ENCODE data around the gene XYLB.
A peak's percentile ranks its signal among the peaks of the same experiment; 100 is the strongest.
"Not testable (repeated sequence)": the region's sequence is repeated elsewhere in the genome, so short reads cannot be mapped to it uniquely, and the experiment has no call there.

The XYLB gene

DNA sequence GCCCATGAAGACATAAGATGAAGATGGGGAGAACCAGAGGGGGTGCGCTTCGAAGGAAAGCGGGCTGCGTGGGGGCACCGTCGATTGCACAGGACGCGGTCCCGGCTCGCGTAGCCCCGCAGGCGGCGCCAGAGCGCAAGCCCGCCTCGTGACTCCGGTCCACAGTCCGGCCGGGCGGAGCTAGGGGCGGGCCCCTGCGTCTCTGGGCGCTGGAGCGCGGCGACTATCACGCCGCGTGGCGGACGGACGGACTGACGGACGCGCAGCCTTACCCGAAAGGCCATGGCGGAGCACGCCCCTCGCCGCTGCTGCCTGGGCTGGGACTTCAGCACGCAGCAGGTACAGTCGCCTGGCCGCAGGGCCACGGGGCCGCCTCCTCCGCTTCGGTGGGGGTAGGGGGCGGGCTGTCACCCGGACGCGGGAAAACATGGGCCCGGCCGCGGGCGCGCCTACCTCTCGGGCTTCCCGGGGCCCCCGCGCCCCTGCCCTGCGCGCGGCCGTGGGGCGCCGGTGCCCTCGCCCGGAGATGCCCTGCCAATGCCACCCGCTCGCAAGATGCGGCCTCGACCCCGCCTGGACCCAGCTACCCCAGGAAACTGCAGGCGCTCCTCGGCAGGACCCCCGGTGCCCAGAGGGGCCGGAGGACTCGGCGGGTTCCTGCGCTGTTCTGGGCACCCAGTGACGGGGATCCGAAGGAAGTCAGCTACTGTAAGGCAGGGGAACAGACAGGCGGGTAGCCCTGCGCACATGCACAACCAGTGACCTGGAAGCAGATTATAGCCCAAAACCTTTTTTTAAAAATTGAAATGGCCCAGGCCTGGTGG lies at the start of gene XYLB:
XYLB (plus strand) TSS at position 199 of the 824 bp plus-strand sequence; CDS start at position 283, 84 bp downstream.
- TF ChIP-seq, protein P1, sequence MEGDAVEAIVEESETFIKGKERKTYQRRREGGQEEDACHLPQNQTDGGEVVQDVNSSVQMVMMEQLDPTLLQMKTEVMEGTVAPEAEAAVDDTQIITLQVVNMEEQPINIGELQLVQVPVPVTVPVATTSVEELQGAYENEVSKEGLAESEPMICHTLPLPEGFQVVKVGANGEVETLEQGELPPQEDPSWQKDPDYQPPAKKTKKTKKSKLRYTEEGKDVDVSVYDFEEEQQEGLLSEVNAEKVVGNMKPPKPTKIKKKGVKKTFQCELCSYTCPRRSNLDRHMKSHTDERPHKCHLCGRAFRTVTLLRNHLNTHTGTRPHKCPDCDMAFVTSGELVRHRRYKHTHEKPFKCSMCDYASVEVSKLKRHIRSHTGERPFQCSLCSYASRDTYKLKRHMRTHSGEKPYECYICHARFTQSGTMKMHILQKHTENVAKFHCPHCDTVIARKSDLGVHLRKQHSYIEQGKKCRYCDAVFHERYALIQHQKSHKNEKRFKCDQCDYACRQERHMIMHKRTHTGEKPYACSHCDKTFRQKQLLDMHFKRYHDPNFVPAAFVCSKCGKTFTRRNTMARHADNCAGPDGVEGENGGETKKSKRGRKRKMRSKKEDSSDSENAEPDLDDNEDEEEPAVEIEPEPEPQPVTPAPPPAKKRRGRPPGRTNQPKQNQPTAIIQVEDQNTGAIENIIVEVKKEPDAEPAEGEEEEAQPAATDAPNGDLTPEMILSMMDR (IDR thresholded peaks at IDR 0.05; ENCODE audit: low read depth, low read length, missing control alignments) = peak; percentile 87
- DNase-seq (ENCODE audit: low read depth) = peak; percentile 37
- H3K4me3 ChIP-seq (ENCODE audit: low read depth, low read length) = peak within 1 kb of the TSS; percentile 87

DNA sequence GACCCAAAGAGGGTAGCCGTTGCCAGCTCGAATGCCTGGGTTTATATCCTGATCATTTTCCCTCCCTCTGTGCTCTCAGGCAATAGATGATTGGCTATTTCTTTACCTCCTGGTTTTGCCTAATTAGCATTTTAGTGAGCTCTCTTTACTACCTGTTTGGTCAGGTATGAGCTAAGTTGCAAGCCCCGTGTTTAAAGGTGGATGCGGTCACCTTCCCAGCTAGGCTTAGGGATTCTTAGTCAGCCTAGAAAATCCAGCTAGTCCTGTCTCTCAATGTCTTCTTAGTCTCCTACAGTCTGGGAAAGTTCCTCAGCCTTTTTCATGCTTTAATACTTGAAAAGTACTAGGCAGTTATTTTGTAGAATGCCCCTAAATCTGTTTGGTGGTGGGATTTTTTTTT lies 49.5 kb upstream of the XYLB start:
- DNase-seq (ENCODE audit: low read depth); H3K4me3 ChIP-seq (ENCODE audit: low read depth, low read length): not testable (repeated sequence)

DNA sequence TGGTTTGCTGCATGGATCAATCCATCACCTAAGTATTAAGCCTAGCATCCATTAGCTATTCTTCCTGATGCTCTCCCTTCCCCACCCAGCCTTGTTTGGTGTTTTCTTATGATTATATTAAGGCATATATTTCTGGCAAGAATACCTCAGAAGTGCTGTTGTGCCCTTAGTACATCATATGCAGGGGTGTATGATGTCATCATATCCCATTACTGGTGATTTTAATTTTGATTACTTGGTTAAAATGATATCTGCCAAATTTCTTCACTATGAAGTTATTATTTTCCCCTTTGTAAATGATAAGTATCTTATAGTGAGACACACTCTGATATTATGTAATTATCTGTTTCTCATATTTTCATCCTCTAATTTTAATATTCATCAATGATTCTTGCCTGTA lies 49.0 kb upstream of the XYLB start:
- no peak for DNase-seq (ENCODE audit: low read depth)
- TF ChIP-seq, protein P1 (IDR thresholded peaks at IDR 0.05; ENCODE audit: low read depth, low read length, missing control alignments) = no peak
- no peak overlapping the region for H3K4me3 ChIP-seq (ENCODE audit: low read depth, low read length)

DNA sequence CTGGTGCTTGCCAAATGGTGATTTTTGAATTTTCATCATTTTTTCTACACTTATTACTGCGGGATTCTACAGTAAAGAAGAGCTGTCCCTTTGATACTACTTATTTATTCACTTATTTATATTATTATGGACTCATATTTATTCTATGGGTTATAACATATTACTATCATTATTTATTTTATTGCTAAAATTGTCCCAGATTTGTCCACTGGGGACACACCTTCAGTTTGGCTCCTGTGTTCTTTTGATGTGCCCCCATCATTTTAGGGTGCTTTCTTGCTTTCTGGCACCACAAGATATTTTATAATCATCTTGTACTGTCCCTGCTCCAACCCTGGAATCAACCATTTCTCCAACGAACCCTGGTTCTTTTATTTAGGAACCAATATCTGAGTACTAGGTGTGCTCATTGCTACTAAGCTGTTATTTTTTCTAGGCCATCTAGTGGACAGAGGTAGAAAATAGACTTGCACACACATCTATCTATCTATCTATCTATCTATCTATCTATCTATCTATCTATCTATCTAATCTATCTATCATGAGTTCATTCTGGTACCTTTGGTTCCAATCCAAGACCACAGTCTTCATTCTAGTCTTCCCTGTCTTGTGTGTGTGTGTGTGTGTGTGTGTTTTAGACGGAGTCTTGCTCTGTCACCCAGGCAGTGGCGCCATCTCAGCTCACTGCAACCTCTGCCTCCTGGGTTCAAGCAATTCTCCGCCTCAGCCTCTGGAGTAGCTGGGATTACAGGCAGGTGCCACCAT lies 48.5 kb upstream of the XYLB start:
- DNase-seq (ENCODE audit: low read depth) = peak; percentile 1
- TF ChIP-seq, protein P1 (IDR thresholded peaks at IDR 0.05; ENCODE audit: low read depth, low read length, missing control alignments) = peak; percentile 41
- H3K4me3 ChIP-seq (ENCODE audit: low read depth, low read length) = no peak overlapping the region

DNA sequence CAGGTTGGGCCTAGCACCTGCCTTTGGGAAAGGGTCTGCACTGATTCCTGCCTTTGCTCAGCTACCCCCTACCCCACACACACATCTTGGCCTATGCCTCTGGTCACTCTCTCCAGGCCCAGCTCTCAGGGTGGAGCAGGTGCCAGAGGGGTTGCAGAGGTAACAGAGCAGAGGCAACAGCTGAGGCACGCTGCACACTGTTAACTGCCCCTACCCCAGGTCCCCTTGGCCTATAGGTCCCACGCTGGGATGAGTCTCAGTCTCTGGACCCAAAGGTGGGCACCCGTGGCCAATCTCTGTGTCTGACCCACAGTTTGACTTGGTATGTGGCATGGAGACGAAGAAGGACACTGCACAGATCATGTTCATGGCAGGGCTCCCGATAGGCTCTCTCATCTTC lies 39.6 kb upstream of the XYLB start:
- TF ChIP-seq, protein P1 (IDR thresholded peaks at IDR 0.05; ENCODE audit: low read depth, low read length, missing control alignments) = no peak
- no peak for DNase-seq (ENCODE audit: low read depth)
- no peak overlapping the region for H3K4me3 ChIP-seq (ENCODE audit: low read depth, low read length)

DNA sequence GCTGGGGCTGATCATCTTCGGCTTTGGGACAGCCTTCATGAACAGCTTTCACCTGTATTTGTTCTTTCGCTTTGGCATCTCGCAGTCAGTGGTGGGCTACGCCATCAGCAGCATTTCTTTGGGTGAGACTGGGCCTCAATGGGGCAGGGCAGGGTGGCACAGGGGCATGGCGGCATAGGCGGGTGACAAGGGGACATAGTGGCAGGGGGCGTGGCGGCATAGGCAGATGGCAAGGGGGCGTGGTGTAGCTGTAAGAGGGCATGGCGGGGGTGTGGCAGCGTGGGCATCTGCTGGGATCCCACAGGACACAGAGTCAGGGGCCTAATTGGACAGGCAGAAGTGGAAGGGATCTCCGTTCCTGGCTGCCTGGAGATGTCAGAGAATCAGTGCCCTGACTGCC lies 39.0 kb upstream of the XYLB start:
- TF ChIP-seq, protein P1 (IDR thresholded peaks at IDR 0.05; ENCODE audit: low read depth, low read length, missing control alignments) = no peak
- no peak for DNase-seq (ENCODE audit: low read depth)
- H3K4me3 ChIP-seq (ENCODE audit: low read depth, low read length) = no peak overlapping the region

DNA sequence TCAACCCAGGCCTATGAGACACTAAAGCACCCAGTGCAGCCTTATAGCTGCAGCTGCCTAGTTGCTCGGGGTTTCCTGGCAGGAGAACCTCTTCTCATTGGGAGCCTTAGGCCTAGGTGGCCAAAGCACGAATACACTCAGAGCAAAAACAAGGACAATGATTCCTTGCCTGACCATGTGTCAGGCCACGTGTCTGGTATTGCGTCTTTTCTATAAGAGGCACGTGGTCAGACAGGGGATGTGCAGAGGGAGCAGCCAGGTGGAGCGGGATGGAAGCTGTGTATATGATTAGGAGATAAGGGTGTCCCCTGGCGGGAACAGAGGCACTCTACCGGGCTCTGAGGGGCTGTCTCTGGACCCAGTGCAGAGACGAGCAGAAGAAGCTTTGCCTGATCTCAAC lies 38.1 kb upstream of the XYLB start:
- no peak overlapping the region for H3K4me3 ChIP-seq (ENCODE audit: low read depth, low read length)
- DNase-seq (ENCODE audit: low read depth) = no peak
- TF ChIP-seq, protein P1 (IDR thresholded peaks at IDR 0.05; ENCODE audit: low read depth, low read length, missing control alignments) = no peak
